Vagina (tissue), 2 donors: ENCODE measurements around the gene RHBG. TPM values are rescaled to one million over a fixed set of nuclear protein-coding genes. Genes with fewer than 3 reads are reported as not detected.
"Not testable (repeated sequence)": the region's sequence is repeated elsewhere in the genome, so short reads cannot be mapped to it uniquely, and the experiment has no call there.

Source experiments
- DNase-seq, 2 donors: peaks; one replicate each; pipeline ENCODE4 v3.0.0-alpha.2; 2017; ENCODE audit errors: extremely low spot score in 2 of 2
- H3K27ac ChIP-seq: fragments of 200-600 bp; sonication (generic); one replicate; pipeline ENCODE4 v1.5.1; 2019
- H3K27me3 ChIP-seq: fragments of 200-600 bp; sonication (generic); one replicate; pipeline ENCODE4 v1.5.1; 2019
- H3K36me3 ChIP-seq, 2 donors: fragments of 200-600 bp; sonication (generic); one replicate each; pipeline ENCODE4 v1.5.1; 2017 to 2019
- H3K4me1 ChIP-seq: fragments of 200-600 bp; sonication (generic); one replicate; pipeline ENCODE4 v1.5.1; 2019
- H3K4me3 ChIP-seq, 2 donors: fragments of 200-600 bp; sonication (generic); 1 replicate in 1 of 2; 2 replicates in 1 of 2; pipeline ENCODE4 v1.5.1; 2016 to 2019
- H3K9me3 ChIP-seq: fragments of 200-600 bp; sonication (generic); one replicate; pipeline ENCODE4 v1.5.1; 2019
- POLR2A ChIP-seq, 2 donors: fragments of 450-650 bp; IDR thresholded peaks; one replicate each; pipeline ENCODE4 v1.6.1; 2017; ENCODE audit warnings: antibody characterized with exemption in 2 of 2, mild to moderate bottlenecking in 2 of 2, moderate library complexity in 2 of 2
- POLR2AphosphoS5 ChIP-seq, 2 donors: sonication (generic); formaldehyde crosslinking; IDR thresholded peaks; one replicate each; pipeline ENCODE4 v1.9.0; 2017; ENCODE audit warnings: antibody characterized with exemption in 2 of 2, mild to moderate bottlenecking in 2 of 2, low read depth in 1 of 2; ENCODE audit not compliant: insufficient read depth in 1 of 2
- intact Hi-C: fragments of 100-400 bp; cut with DNase I; formaldehyde crosslinking; loops from one replicate; pipeline ENCODE4 v1.15.1; 2023
- total RNA-seq: library from RNA; depleted of rRNA; stranded (reverse); fragments of >200 nt; gene quantifications from one replicate; pipeline ENCODE4 v1.2.3, GENCODE V29; 2016
- TF ChIP-seq, protein P1 (sequence below), 3 experiments: fragments of 450-650 bp in 2 of 3; fragments of 200-600 bp in 1 of 3; sonication (generic) in 1 of 3; IDR thresholded peaks; one replicate each; pipeline ENCODE4 v1.5.1; 2017 to 2019; ENCODE audit warnings: antibody characterized with exemption in 3 of 3, mild to moderate bottlenecking in 2 of 3, moderate library complexity in 2 of 3

RHBG gene, protein sequence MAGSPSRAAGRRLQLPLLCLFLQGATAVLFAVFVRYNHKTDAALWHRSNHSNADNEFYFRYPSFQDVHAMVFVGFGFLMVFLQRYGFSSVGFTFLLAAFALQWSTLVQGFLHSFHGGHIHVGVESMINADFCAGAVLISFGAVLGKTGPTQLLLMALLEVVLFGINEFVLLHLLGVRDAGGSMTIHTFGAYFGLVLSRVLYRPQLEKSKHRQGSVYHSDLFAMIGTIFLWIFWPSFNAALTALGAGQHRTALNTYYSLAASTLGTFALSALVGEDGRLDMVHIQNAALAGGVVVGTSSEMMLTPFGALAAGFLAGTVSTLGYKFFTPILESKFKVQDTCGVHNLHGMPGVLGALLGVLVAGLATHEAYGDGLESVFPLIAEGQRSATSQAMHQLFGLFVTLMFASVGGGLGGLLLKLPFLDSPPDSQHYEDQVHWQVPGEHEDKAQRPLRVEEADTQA
- not detected for total RNA-seq

DNA sequence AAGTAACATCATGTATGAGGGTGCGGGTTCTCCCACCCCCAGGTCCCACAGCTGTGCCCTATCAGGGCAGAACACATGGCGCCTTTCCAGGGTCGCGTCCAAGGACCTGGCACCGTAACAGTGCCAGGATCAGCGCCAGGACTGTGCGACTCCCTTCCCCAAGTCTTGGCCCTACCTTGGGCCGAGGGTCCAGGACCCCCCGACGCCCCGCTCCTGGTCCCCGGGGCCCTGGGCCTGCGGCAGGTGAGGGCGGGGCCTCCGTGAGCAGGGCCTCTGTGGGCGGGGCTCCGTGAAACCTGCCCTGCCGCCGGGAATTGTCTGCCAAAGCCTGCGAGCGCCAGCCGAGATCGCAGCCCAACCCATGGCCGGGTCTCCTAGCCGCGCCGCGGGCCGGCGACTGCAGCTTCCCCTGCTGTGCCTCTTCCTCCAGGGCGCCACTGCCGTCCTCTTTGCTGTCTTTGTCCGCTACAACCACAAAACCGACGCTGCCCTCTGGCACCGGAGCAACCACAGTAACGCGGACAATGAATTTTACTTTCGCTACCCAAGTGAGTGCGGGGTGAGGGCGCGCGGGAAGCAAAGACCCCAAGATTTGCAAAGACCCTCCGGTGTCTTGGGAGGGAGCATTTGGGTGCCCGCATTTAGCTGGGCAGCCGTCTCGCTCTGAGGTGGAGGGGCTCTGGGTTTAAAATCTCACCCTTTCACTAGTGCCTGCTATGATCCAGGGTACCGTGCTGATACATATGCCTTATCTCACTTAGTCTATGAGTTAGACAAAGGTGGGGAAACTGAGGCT is at the start of gene RHBG:
TSS of gene RHBG (plus strand) at position 323 of the 796 bp plus-strand sequence. CDS start at position 362, 39 bp downstream.
- intact Hi-C loops, result no loop called here
- no peak within 1 kb of the TSS for H3K27ac ChIP-seq
- H3K27me3 ChIP-seq, result no peaks in the 10 kb centered on the region

DNA sequence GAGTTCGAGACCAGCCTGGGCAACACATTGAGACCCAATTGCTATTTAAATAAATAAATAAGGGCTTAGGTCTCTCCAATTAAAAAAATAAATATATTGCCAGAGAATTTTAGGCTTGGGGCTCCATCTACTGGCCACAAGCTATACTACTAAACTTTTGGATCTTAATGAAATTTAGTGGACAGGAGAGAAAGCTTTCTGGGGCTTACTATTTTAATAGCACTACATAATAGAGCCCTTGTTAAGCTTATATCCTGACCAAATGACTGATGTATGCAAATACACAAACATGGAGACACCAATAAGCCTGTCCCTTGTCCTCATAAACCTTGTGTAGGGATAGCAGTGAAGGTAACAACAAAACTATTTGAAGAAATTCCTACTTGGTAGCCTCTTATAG is 49.3 kb upstream of the RHBG start:
- Histone ChIP-seq H3K36me3 (peaks cover 5 to 96% of the 10 kb centered on the region in 2 donors), H3K27ac (no peak overlapping the region), H3K4me1 (no peaks in the 10 kb centered on the region), H3K4me3 (no peak overlapping the region), H3K9me3 (no peaks in the 10 kb centered on the region), H3K27me3 (no peaks in the 10 kb centered on the region)
- DNase-seq, result no peak
- no peak for TF ChIP-seq POLR2AphosphoS5 (IDR thresholded peaks at IDR 0.05; ENCODE audit: insufficient read depth in 1 of 2, low read depth in 1 of 2)
- TF ChIP-seq, protein P1, sequence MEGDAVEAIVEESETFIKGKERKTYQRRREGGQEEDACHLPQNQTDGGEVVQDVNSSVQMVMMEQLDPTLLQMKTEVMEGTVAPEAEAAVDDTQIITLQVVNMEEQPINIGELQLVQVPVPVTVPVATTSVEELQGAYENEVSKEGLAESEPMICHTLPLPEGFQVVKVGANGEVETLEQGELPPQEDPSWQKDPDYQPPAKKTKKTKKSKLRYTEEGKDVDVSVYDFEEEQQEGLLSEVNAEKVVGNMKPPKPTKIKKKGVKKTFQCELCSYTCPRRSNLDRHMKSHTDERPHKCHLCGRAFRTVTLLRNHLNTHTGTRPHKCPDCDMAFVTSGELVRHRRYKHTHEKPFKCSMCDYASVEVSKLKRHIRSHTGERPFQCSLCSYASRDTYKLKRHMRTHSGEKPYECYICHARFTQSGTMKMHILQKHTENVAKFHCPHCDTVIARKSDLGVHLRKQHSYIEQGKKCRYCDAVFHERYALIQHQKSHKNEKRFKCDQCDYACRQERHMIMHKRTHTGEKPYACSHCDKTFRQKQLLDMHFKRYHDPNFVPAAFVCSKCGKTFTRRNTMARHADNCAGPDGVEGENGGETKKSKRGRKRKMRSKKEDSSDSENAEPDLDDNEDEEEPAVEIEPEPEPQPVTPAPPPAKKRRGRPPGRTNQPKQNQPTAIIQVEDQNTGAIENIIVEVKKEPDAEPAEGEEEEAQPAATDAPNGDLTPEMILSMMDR (IDR thresholded peaks at IDR 0.05), result peak in 1 of 3 experiments; percentile 22
- intact Hi-C loops, result no loop called here

More for the DNA sequence above, at the start of gene RHBG:
- Histone ChIP-seq H3K9me3 (no peaks in the 10 kb centered on the region), H3K36me3 (no peaks in the 10 kb centered on the region), H3K4me1 (peaks cover 11% of the 10 kb centered on the region), H3K4me3 (peak within 1 kb of the TSS; percentile 35 to 36)
- no peak for DNase-seq
- TF ChIP-seq, protein P1 (IDR thresholded peaks at IDR 0.05), result no peak
- no peak for TF ChIP-seq POLR2A (IDR thresholded peaks at IDR 0.05)
- TF ChIP-seq POLR2AphosphoS5 (IDR thresholded peaks at IDR 0.05; ENCODE audit: insufficient read depth in 1 of 2, low read depth in 1 of 2), result no peak

DNA sequence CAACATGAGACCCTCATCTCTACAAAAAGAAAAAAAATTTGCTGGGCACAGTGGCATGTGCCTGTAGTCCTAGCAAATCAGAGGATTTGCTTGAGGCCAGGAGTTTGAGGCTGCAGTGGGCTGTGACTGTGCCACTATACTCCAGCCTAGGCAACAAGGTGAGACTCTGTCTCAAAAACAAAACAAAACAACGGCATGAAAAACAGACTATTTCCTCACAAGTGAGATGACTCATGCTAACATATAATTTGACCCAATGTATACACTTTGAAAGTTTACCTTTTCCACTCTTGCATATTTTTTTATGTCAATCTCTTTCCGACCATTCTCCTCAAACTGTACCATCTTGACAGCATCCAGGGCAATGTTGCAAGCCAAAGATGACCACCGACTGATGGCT is 48.5 kb upstream of the RHBG start:
- Histone ChIP-seq H3K27ac (no peak overlapping the region), H3K4me3 (no peak overlapping the region), H3K36me3 (peaks cover 5 to 91% of the 10 kb centered on the region in 2 donors), H3K9me3 (no peaks in the 10 kb centered on the region), H3K27me3 (no peaks in the 10 kb centered on the region), H3K4me1 (no peaks in the 10 kb centered on the region)
- intact Hi-C loops, result no loop called here
- DNase-seq, result no peak
- TF ChIP-seq POLR2AphosphoS5 (IDR thresholded peaks at IDR 0.05; ENCODE audit: insufficient read depth in 1 of 2, low read depth in 1 of 2) (no peak), POLR2A (IDR thresholded peaks at IDR 0.05) (no peak)
- TF ChIP-seq, protein P1 (IDR thresholded peaks at IDR 0.05), result no peak

DNA sequence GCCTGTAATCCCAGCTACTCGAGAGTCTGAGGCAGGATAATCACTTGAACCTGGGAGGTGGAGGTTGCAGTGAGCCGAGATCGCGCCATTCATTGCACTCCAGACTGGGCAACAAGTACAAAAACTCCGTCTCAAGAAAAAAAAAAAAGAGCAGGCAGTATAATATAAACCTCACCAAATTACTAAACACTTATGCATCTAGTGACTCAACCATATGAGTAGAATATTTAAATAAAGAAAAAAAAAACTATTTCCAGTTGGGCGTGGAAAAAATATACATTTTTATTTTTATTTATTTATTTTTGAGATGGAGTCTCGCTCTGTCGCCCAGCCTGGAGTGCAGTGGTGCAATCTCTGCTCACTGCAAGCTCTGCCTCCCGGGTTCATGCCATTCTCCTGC is 45.8 kb upstream of the RHBG start:
- H3K27me3 ChIP-seq, H3K9me3 ChIP-seq, intact Hi-C loops, H3K4me1 ChIP-seq, H3K4me3 ChIP-seq, DNase-seq, H3K27ac ChIP-seq: not testable (repeated sequence)
- peaks cover 3 to 65% of the 10 kb centered on the region in 2 donors for H3K36me3 ChIP-seq

DNA sequence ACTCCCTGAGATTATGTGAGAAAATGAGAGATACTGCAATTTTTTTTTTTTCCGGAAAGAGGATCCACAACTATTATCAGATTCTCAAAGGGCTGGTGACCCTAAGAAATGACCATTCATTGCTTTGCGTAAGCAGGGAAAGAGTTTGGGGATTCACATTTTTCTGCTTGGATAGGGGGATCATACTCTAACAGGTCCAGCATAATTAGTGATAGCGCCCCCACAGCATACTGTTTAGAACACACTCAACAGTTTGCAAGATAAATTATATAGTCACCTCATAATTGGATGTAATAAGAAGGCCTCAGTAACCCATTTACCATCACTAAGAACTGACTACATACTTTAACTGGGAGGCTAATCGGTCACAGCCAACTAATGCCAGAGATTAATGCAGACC is 32.8 kb upstream of the RHBG start:
- H3K27me3 ChIP-seq, result no peaks in the 10 kb centered on the region
- no peak for TF ChIP-seq POLR2AphosphoS5 (IDR thresholded peaks at IDR 0.05; ENCODE audit: insufficient read depth in 1 of 2, low read depth in 1 of 2)
- no peak for TF ChIP-seq POLR2A (IDR thresholded peaks at IDR 0.05)
- TF ChIP-seq, protein P1 (IDR thresholded peaks at IDR 0.05), result no peak
- intact Hi-C loops, result no loop called here
- H3K4me1 ChIP-seq, result peaks cover 21% of the 10 kb centered on the region
- H3K4me3 ChIP-seq, result peak overlapping the region in 1 of 2 donors; percentile 77
- H3K27ac ChIP-seq, result no peak overlapping the region
- no peak for DNase-seq
- peaks cover 0 to 47% of the 10 kb centered on the region in 2 donors for H3K36me3 ChIP-seq
- H3K9me3 ChIP-seq, result no peaks in the 10 kb centered on the region
